ENCODE measurements around the gene IQGAP3.

IQGAP3 gene

DNA sequence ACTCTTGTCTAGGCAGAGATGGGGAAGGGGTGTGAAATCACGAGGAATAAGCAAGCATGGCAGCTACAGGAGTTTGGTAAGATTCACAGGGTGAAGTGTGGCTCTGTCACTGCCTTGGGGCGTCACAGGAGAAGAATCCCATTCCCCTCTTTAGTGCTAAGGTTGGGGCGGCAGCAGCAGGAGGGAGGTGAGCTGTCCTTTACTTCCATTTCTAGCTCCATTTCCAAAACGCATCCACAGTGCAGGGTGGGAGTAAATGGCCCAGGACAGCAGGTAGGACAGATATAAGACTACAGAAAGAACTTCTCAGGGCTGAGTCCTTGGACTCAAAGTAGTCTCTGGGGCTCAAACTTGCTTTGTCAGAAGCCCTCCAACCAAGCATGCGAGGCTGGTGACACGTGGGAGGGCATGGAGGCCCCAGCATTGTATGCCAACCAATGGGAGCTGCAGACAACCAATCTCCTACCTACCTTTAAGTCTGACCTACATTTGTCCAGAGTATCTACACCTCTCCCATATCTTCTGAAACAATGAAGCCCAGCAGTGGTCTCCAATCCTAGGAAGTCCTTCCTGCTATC is 80.3 kb downstream of the IQGAP3 start:
- TF ChIP-seq, protein P1, sequence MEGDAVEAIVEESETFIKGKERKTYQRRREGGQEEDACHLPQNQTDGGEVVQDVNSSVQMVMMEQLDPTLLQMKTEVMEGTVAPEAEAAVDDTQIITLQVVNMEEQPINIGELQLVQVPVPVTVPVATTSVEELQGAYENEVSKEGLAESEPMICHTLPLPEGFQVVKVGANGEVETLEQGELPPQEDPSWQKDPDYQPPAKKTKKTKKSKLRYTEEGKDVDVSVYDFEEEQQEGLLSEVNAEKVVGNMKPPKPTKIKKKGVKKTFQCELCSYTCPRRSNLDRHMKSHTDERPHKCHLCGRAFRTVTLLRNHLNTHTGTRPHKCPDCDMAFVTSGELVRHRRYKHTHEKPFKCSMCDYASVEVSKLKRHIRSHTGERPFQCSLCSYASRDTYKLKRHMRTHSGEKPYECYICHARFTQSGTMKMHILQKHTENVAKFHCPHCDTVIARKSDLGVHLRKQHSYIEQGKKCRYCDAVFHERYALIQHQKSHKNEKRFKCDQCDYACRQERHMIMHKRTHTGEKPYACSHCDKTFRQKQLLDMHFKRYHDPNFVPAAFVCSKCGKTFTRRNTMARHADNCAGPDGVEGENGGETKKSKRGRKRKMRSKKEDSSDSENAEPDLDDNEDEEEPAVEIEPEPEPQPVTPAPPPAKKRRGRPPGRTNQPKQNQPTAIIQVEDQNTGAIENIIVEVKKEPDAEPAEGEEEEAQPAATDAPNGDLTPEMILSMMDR (IDR thresholded peaks at IDR 0.05) = no peak
- no peak for DNase-seq (ENCODE audit: low spot score)
- Histone ChIP-seq H3K27ac (peak overlapping the region; percentile 96 to 100), H3K4me3 (peak overlapping the region; percentile 54)

DNA sequence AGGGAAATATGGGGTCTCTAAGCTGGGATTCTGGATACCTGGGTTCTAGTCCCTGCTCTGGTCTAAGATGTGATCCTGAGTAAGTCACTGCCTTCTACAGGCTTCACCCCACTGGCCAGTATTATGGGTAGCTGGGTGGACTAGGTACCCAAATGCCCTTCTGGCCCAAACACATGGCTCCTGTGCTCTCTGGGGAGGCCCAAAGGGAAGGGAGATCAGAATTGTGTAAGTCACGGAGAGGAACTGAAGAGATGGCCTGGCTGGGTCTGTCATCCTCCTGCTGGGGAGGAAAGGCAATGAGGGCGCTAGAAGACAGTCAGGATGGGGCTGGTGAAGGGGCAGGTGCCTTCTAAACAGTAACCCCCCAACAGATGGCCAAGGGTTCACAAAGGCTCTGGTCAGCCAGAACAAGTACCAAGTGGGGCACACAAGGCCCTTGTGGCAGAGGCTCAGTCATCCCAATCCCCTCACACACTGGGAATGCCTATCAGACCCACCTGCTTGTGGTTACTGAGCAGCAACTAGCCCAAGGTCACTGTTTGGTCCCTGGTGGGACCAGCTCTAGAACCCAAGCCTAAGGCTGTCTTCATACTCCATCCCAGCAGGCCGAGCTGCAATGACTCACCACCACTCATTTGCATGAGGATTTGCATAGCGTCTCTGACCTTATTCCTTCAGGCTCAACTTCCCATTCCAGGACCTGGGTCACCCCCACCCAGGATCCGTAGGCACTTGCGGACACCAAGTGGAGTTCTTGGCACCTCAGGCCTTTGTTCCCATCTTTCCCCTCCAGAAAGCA is 81.0 kb downstream of the IQGAP3 start:
- DNase-seq (ENCODE audit: low spot score) = no peak
- Histone ChIP-seq H3K4me3 (peak overlapping the region; percentile 54), H3K27ac (peak overlapping the region; percentile 96 to 100)
- TF ChIP-seq, protein P1 (IDR thresholded peaks at IDR 0.05) = no peak

DNA sequence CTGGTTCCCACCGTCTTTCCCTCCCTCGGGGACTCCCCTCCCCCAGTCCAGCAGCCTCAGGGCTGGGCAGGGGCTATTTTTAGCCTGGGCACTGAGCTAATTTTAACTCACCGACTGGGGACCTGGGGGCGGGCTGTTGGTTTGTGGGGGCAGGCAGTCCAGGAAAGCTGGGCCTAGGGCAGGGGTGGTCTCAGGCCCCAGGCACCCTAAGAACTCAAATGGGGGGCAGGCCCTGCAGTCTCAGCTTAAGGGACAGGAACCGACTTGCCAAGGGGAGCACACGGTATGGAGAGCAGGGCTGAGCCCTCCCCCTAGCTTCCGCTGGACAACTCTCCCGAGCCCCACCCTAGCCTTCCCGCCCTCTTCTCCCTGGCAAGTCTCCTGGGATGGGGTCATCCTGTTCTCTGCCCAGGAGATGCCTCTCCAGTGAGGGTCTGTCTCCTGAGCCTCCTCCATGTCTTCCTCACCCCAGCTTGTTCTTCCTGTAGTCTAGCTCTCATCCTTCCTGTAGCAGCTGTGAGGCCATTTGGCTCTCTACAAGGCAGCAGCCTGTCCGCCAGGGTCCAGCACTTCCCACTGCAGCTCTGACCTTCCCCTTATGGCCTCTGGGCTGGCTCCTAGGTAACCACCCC is 81.8 kb downstream of the IQGAP3 start:
- no peak for DNase-seq (ENCODE audit: low spot score)
- peak overlapping the region; percentile 54 for H3K4me3 ChIP-seq
- TF ChIP-seq, protein P1 (IDR thresholded peaks at IDR 0.05) = peak; percentile 21
- peak overlapping the region; percentile 96 to 100 for H3K27ac ChIP-seq

DNA sequence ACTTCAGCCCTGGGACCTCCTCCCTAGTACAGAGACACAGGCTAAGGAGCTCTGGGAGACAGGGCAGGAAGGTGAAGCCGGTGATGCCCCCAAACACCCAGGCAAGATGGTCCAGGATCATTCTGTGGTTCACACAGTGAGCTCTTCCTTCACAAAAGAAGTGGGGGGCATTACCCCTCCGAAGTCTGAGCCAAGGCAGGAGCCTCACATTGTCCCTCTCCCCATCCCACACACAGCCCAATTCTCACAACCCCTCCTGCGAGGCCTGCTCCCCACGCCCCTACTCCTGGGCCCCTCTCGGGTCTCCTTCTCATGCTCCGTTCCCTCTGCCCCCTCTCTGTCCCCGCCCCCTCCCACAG is 82.5 kb downstream of the IQGAP3 start:
- Histone ChIP-seq H3K27ac (peak overlapping the region; percentile 96 to 100), H3K4me3 (peak overlapping the region; percentile 54)
- no peak for DNase-seq (ENCODE audit: low spot score)
- TF ChIP-seq, protein P1 (IDR thresholded peaks at IDR 0.05) = no peak

DNA sequence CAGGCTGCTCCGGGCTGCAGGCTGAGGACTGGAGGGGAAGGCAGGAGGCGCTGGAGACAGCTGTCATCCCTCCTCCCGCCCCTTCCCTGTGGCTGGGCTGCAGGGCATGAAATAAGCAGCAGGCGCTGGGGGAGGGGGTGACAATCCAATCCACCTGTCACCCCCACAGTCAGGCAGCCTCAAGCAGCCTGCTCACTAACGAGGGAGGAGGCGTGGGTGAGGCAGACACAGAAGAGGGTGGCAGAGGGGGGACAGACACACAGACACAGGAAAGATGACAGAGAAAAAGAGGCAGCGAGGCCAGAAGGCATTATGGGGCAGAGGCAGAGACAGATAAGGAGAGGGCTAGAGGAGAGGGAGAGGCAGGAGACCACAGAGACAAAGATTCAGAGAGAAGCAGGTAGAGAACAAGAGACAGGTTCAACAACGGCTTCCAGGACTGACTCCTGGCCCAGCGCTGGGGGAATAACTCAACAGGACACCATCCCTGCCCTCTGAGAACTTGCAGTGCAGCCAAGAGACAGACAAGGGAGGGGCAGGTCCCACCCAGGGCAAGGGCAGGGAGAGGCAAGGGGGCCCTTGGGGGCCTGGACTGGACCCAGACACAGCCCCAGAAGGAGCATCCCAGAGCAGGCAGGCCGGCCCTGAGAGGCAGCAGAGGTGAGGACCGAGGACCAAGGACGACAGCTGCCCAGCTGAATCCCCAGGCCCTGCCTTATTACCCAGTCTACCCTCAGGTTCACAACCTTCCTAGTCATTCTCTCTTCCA is 83.0 kb downstream of the IQGAP3 start:
- peak overlapping the region; percentile 96 to 100 for H3K27ac ChIP-seq
- TF ChIP-seq, protein P1 (IDR thresholded peaks at IDR 0.05) = no peak
- no peak for DNase-seq (ENCODE audit: low spot score)
- H3K4me3 ChIP-seq = peak overlapping the region; percentile 54

DNA sequence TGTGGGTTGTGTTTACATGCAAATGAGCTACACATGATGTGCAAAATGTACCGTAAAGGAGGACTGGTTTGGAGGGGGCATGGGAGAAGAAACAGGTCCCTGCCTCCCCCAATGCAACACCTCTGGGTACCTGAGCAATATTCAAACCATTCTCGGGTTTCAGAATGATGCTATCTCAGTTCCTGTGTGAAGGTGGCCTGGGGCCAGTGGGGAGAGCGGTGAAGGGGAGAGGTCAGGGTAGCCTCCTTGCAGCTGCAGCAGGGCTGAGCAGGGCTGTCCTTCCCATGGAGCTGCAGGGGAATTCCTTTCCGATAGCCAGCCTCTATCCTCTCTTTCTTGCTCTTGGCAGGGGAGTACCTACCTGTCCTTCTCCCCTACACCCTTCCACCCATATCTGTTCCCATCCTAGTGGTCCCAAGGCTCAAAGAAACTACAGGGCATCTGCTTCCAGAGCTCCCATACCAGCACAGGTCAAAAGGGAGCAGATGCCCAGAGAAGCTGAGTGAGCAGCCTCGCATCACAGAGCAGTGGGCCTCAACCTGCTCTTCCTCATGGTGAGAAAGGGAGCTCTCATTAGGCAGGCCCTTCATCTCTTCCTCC is 83.7 kb downstream of the IQGAP3 start:
- Histone ChIP-seq H3K27ac (peak overlapping the region; percentile 28 to 96), H3K4me3 (peak overlapping the region; percentile 54)
- TF ChIP-seq, protein P1 (IDR thresholded peaks at IDR 0.05) = no peak
- no peak for DNase-seq (ENCODE audit: low spot score)

Data from coronary artery (tissue), 2 donors.